ENCODE measurements around the gene TCEAL6.
"Not testable (repeated sequence)": the region's sequence is repeated elsewhere in the genome, so short reads cannot be mapped to it uniquely, and the experiment has no call there.

Gene TCEAL6

DNA sequence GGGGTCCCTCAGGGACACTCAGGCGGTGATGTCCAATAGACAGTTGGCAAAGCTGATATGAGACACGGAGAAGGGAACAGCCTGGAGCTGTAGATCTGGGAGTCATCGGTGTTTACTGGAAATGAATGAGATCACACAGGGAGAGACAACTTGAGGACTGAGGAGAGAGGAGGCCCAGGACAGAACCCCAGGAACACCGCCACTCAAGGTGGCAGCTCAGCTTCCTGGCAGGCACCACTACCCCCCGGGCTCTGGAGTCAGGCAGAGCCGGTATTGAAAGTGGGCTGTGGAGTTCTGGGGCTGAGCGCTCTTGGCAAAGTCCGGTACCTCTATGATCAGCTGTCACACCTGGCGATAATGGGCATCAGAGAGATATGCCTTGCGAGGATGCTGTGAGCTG is 17.3 kb downstream of the TCEAL6 start:
- not testable (repeated sequence) for H3K79me2 ChIP-seq (ENCODE audit: insufficient read depth, low read length); H2AFZ ChIP-seq (ENCODE audit: low read length); H3K9ac ChIP-seq (ENCODE audit: low read depth, low read length, poor library complexity, severe bottlenecking); H3K4me3 ChIP-seq (ENCODE audit: low read length, poor library complexity, severe bottlenecking); H3F3A ChIP-seq (ENCODE audit: low read depth); H4K20me1 ChIP-seq (ENCODE audit: insufficient read depth, low read length, poor library complexity, severe bottlenecking); H3K9me3 ChIP-seq (ENCODE audit: insufficient read depth, low read depth, low read length); H3K27me3 ChIP-seq (ENCODE audit: insufficient read depth, low read length, poor library complexity, severe bottlenecking); H3K4me2 ChIP-seq (ENCODE audit: low read depth, low read length, poor library complexity, severe bottlenecking); H3K9me2 ChIP-seq (replicated peaks; ENCODE audit: low read depth, low read length); H3K36me3 ChIP-seq (ENCODE audit: insufficient read depth, low read length); H3K4me1 ChIP-seq (ENCODE audit: insufficient read depth, low read length, poor library complexity, severe bottlenecking)

DNA sequence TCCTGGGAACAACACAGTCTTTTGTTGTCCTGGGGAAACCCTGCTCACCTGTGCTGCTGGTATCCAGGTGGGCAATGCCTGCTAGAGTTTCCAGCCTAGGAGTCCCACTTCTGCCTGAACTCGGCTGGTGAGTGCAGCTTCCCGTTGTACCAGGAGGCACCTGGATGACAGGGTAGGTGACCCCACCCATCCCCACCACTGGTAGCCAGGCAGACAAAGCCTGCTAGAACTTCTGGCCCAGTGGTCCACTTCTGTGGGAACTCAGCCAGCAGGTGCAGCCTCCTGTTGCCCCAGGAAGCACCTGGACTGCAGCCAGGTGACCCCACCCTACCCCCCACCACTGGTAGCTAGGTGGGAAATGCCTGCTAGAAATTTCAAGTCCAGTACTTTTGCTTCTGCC is 26.5 kb downstream of the TCEAL6 start:
- H3K36me3 ChIP-seq (ENCODE audit: insufficient read depth, low read length): no peaks in the 10 kb centered on the region
- no peaks in the 10 kb centered on the region for H3K79me2 ChIP-seq (ENCODE audit: insufficient read depth, low read length)
- no peak for TF ChIP-seq EZH2phosphoT487 (IDR thresholded peaks at IDR 0.05; ENCODE audit: borderline replicate concordance)
- TF ChIP-seq, protein P1, sequence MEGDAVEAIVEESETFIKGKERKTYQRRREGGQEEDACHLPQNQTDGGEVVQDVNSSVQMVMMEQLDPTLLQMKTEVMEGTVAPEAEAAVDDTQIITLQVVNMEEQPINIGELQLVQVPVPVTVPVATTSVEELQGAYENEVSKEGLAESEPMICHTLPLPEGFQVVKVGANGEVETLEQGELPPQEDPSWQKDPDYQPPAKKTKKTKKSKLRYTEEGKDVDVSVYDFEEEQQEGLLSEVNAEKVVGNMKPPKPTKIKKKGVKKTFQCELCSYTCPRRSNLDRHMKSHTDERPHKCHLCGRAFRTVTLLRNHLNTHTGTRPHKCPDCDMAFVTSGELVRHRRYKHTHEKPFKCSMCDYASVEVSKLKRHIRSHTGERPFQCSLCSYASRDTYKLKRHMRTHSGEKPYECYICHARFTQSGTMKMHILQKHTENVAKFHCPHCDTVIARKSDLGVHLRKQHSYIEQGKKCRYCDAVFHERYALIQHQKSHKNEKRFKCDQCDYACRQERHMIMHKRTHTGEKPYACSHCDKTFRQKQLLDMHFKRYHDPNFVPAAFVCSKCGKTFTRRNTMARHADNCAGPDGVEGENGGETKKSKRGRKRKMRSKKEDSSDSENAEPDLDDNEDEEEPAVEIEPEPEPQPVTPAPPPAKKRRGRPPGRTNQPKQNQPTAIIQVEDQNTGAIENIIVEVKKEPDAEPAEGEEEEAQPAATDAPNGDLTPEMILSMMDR (conservative IDR thresholded peaks at IDR 0.05; ENCODE audit: low read length): no peak
- H3K9me2 ChIP-seq (replicated peaks; ENCODE audit: low read depth, low read length): no peaks in the 10 kb centered on the region
- no peak overlapping the region for H2AFZ ChIP-seq (ENCODE audit: low read length)
- no peak overlapping the region for H3K9ac ChIP-seq (ENCODE audit: low read depth, low read length, poor library complexity, severe bottlenecking)
- H3K4me2 ChIP-seq (ENCODE audit: low read depth, low read length, poor library complexity, severe bottlenecking): no peak overlapping the region
- H3K27me3 ChIP-seq (ENCODE audit: insufficient read depth, low read length, poor library complexity, severe bottlenecking): no peaks in the 10 kb centered on the region
- no peaks in the 10 kb centered on the region for H3K9me3 ChIP-seq (ENCODE audit: insufficient read depth, low read depth, low read length)
- no peaks in the 10 kb centered on the region for H3F3A ChIP-seq (ENCODE audit: low read depth)
- H3K4me3 ChIP-seq (ENCODE audit: low read length, poor library complexity, severe bottlenecking): no peak overlapping the region
- no peaks in the 10 kb centered on the region for H3K4me1 ChIP-seq (ENCODE audit: insufficient read depth, low read length, poor library complexity, severe bottlenecking)
- no peaks in the 10 kb centered on the region for H4K20me1 ChIP-seq (ENCODE audit: insufficient read depth, low read length, poor library complexity, severe bottlenecking)

DNA sequence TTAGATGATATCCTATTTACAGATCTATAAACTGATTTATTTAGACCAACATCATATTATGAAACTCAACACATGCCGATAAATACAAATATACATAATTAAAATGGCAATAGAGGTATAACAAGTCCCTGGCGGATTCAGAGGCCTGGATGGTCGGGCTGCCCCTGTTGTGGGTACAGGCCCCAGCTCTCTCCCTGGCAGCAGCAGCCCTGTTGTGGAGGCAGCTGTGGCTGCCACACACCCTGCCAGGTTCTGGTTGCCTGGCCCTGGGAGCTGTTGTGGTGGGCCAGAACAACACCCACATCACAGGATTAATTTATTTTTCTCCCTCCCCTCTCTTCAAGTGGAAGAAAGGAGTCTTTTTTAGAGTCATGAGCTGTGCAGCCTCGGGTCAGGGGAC is 28.9 kb downstream of the TCEAL6 start:
- Histone ChIP-seq H3K4me3 (ENCODE audit: low read length, poor library complexity, severe bottlenecking) (no peak overlapping the region), H3K36me3 (ENCODE audit: insufficient read depth, low read length) (no peaks in the 10 kb centered on the region), H3K4me1 (ENCODE audit: insufficient read depth, low read length, poor library complexity, severe bottlenecking) (no peaks in the 10 kb centered on the region), H3K9ac (ENCODE audit: low read depth, low read length, poor library complexity, severe bottlenecking) (no peak overlapping the region), H3K9me3 (ENCODE audit: insufficient read depth, low read depth, low read length) (no peaks in the 10 kb centered on the region), H3K4me2 (ENCODE audit: low read depth, low read length, poor library complexity, severe bottlenecking) (no peak overlapping the region), H4K20me1 (ENCODE audit: insufficient read depth, low read length, poor library complexity, severe bottlenecking) (no peaks in the 10 kb centered on the region), H2AFZ (ENCODE audit: low read length) (no peak overlapping the region), H3K9me2 (replicated peaks; ENCODE audit: low read depth, low read length) (no peaks in the 10 kb centered on the region), H3K79me2 (ENCODE audit: insufficient read depth, low read length) (no peaks in the 10 kb centered on the region), H3K27me3 (ENCODE audit: insufficient read depth, low read length, poor library complexity, severe bottlenecking) (no peaks in the 10 kb centered on the region), H3F3A (ENCODE audit: low read depth) (no peaks in the 10 kb centered on the region)
- TF ChIP-seq, protein P1 (conservative IDR thresholded peaks at IDR 0.05; ENCODE audit: low read length): no peak
- no peak for TF ChIP-seq EZH2phosphoT487 (IDR thresholded peaks at IDR 0.05; ENCODE audit: borderline replicate concordance)
